Natural killer cell (primary cell): ENCODE measurements around the gene ZNF276. TPM values are rescaled to one million over a fixed set of nuclear protein-coding genes. Genes with fewer than 3 reads are reported as not detected.
"Not testable (repeated sequence)": the region's sequence is repeated elsewhere in the genome, so short reads cannot be mapped to it uniquely, and the experiment has no call there.

Experiments
- ATAC-seq, 3 donors: fragments of 150-1000 bp in 2 of 3; fragments of 200-7000 bp in 1 of 3; cut with Tn5 transposase; 1 replicate in 1 of 3; 2 replicates in 2 of 3; pipeline ENCODE4 v1.10.0; 2021; ENCODE audit warnings: mild to moderate bottlenecking in 2 of 3, moderate library complexity in 2 of 3
- DNase-seq, 2 donors: peaks; one replicate each; pipeline versions ENCODE4 v3.0.0 to v3.0.0-alpha.2; 2013 to 2021; ENCODE audit warnings: mixed read lengths in 1 of 2
- H3K27ac ChIP-seq: one replicate; pipeline ENCODE4 v1.5.1; 2013; ENCODE audit warnings: mild to moderate bottlenecking, low read length
- H3K27me3 ChIP-seq: one replicate; pipeline ENCODE4 v1.6.1; 2013; ENCODE audit warnings: low read length; ENCODE audit not compliant: control insufficient read depth, insufficient read depth
- H3K36me3 ChIP-seq: one replicate; pipeline ENCODE4 v1.6.1; 2013; ENCODE audit warnings: low read length; ENCODE audit not compliant: control insufficient read depth, insufficient read depth
- H3K4me1 ChIP-seq: one replicate; pipeline ENCODE4 v1.6.1; 2013; ENCODE audit warnings: low read length; ENCODE audit not compliant: control insufficient read depth, insufficient read depth
- H3K4me3 ChIP-seq: one replicate; pipeline ENCODE4 v1.5.1; 2013; ENCODE audit warnings: low read length
- H3K9me3 ChIP-seq: one replicate; pipeline ENCODE4 v1.6.1; 2013; ENCODE audit warnings: low read length; ENCODE audit not compliant: control insufficient read depth, insufficient read depth
- H3K27ac Mint-ChIP-seq, 2 donors: one replicate each; pipeline ENCODE4 v1.8.0; 2022; ENCODE audit warnings: mild to moderate bottlenecking in 2 of 2, mixed read lengths in 2 of 2, moderate library complexity in 1 of 2
- H3K27me3 Mint-ChIP-seq, 2 donors: one replicate each; pipeline ENCODE4 v1.8.0; 2022; ENCODE audit warnings: low read depth in 2 of 2, mixed read lengths in 2 of 2
- H3K36me3 Mint-ChIP-seq: one replicate; pipeline ENCODE4 v1.8.0; 2022; ENCODE audit warnings: mixed read lengths
- H3K4me1 Mint-ChIP-seq, 2 donors: one replicate each; pipeline ENCODE4 v1.8.0; 2022; ENCODE audit warnings: mixed read lengths in 2 of 2
- H3K4me3 Mint-ChIP-seq: one replicate; pipeline ENCODE4 v1.8.0; 2022; ENCODE audit warnings: mild to moderate bottlenecking, moderate library complexity, mixed read lengths
- H3K9me3 Mint-ChIP-seq, 2 donors: one replicate each; pipeline ENCODE4 v1.8.0; 2022; ENCODE audit warnings: mixed read lengths in 2 of 2
- CTCF ChIP-seq: fragments of 200-600 bp; IDR thresholded peaks from one replicate; pipeline ENCODE4 v1.8.0; 2022; ENCODE audit warnings: antibody characterized with exemption
- WGBS: methylation state at CpG from one replicate; pipeline ENCODE4 v1.1.7; 2013; ENCODE audit warnings: missing lambda C conversion rate; ENCODE audit not compliant: insufficient coverage; 5-methylcytosine and 5-hydroxymethylcytosine counted together
- intact Hi-C: fragments of 100-400 bp; cut with micrococcal nuclease; formaldehyde crosslinking; loops from one replicate; pipeline ENCODE4 v1.14.2; 2022
- total RNA-seq, 4 donors: library from RNA; stranded (reverse); fragments of 120-200 nt in 1 of 4; gene quantifications; one replicate each; pipeline versions ENCODE4 v1.2.3 to v1.2.4, GENCODE V29; 2013 to 2022

ZNF276 gene
- total RNA-seq, 3 donors from 2014 or later (not counting 1 experiment from before 2014, with no cell fraction given), result 146 to 206 (median 186) TPM

GRCh38 chr16:89697616-89698331 lies 23.6 kb upstream of the ZNF276 start:
- no peaks in the 10 kb centered on the region for H3K27me3 Mint-ChIP-seq
- Histone ChIP-seq H3K27me3 (no peaks in the 10 kb centered on the region), H3K36me3 (peaks cover 21% of the 10 kb centered on the region), H3K9me3 (no peaks in the 10 kb centered on the region), H3K4me1 (peaks cover 51% of the 10 kb centered on the region), H3K27ac (no peak overlapping the region), H3K4me3 (no peak overlapping the region)
- 93% methylated on average over 32 of the region's 32 CpGs for WGBS
- DNase-seq (peak in 1 of 2 donors; percentile 12), ATAC-seq (no peak)
- H3K36me3 Mint-ChIP-seq, result no peaks in the 10 kb centered on the region
- intact Hi-C loops, result no loop called here
- H3K27ac Mint-ChIP-seq, result no peak overlapping the region
- H3K4me1 Mint-ChIP-seq, result peaks cover 12 to 41% of the 10 kb centered on the region in 2 donors
- no peak for TF ChIP-seq CTCF
- H3K4me3 Mint-ChIP-seq, result no peak overlapping the region
- no peaks in the 10 kb centered on the region for H3K9me3 Mint-ChIP-seq

- H3K4me3 Mint-ChIP-seq, DNase-seq, H3K36me3 Mint-ChIP-seq, ATAC-seq, H3K27me3 ChIP-seq, intact Hi-C loops, H3K27ac ChIP-seq, H3K9me3 Mint-ChIP-seq, H3K9me3 ChIP-seq, H3K4me3 ChIP-seq, H3K27me3 Mint-ChIP-seq: not testable (repeated sequence)
- 98% methylated on average over 11 of the region's 14 CpGs for WGBS
- Mint-ChIP-seq H3K27ac (peak overlapping the region; percentile 30 to 81), H3K4me1 (peaks cover 12 to 35% of the 10 kb centered on the region in 2 donors)
- Histone ChIP-seq H3K36me3 (peaks cover 14% of the 10 kb centered on the region), H3K4me1 (peaks cover 51% of the 10 kb centered on the region)
These were observed 22.6 kb upstream of the ZNF276 start for GRCh38 chr16:89698717-89699116.

GRCh38 chr16:89699629-89700099 lies 21.7 kb upstream of the ZNF276 start:
- H3K27me3 Mint-ChIP-seq, DNase-seq, H3K9me3 Mint-ChIP-seq, H3K36me3 ChIP-seq, H3K4me3 ChIP-seq, H3K9me3 ChIP-seq, H3K27me3 ChIP-seq, H3K36me3 Mint-ChIP-seq, ATAC-seq: not testable (repeated sequence)
- intact Hi-C loops, result loop anchor here (1.0 to 2.0 kb wide), 4 partner anchors 13 to 161 kb away; partner anchors contain the start of gene CDK10
- 73% methylated on average over 18 of the region's 18 CpGs for WGBS
- Mint-ChIP-seq H3K4me3 (peak overlapping the region; percentile 72), H3K4me1 (peaks cover 12 to 32% of the 10 kb centered on the region in 2 donors), H3K27ac (peak overlapping the region; percentile 81 to 86)
- peak overlapping the region; percentile 83 for H3K27ac ChIP-seq
- peaks cover 48% of the 10 kb centered on the region for H3K4me1 ChIP-seq

- no peaks in the 10 kb centered on the region for H3K27me3 Mint-ChIP-seq
- H3K36me3 Mint-ChIP-seq, result no peaks in the 10 kb centered on the region
- DNase-seq (peak; percentile 97 to 99), ATAC-seq (peak; percentile 43 to 57 (median 49))
- peak; percentile 79 for TF ChIP-seq CTCF
- H3K4me1 Mint-ChIP-seq, result peaks cover 12 to 32% of the 10 kb centered on the region in 2 donors
- H3K27ac Mint-ChIP-seq, result peak overlapping the region; percentile 81 to 86
- intact Hi-C loops, result loop anchor here (1.0 to 2.0 kb wide), 4 partner anchors 13 to 161 kb away; partner anchors contain the start of gene CDK10
- peak overlapping the region; percentile 83 for H3K27ac ChIP-seq
- H3K27me3 ChIP-seq, result no peaks in the 10 kb centered on the region
- peaks cover 5% of the 10 kb centered on the region for H3K36me3 ChIP-seq
- H3K9me3 ChIP-seq, result no peaks in the 10 kb centered on the region
- under 1% methylated on average over 30 of the region's 30 CpGs for WGBS
- H3K4me1 ChIP-seq, result peaks cover 44% of the 10 kb centered on the region
- H3K4me3 ChIP-seq, result peak overlapping the region; percentile 38
- peak overlapping the region; percentile 72 for H3K4me3 Mint-ChIP-seq
- no peaks in the 10 kb centered on the region for H3K9me3 Mint-ChIP-seq
These were observed 21.2 kb upstream of the ZNF276 start for GRCh38 chr16:89700100-89700648.
